Measurements from ENCODE around the gene ITGB1.
"Not testable (repeated sequence)": the region's sequence is repeated elsewhere in the genome, so short reads cannot be mapped to it uniquely, and the experiment has no call there.

- not testable (repeated sequence) for TF ChIP-seq CTCF (IDR thresholded peaks at IDR 0.05; ENCODE audit: low read depth, low read length, poor library complexity, severe bottlenecking); EZH2phosphoT487 (IDR thresholded peaks at IDR 0.05; ENCODE audit: borderline replicate concordance, low read length)
Observed at GRCh38 chr10:32895200-32895968, 62.6 kb downstream of the ITGB1 start.

All from DOHH2 (cell line).